Astrocyte of the spinal cord (primary cell): ENCODE measurements around the gene GDF10.

ENCODE experiments used
- DNase-seq: peaks from one replicate; pipeline ENCODE4 v3.0.0; 2011; ENCODE audit warnings: low read depth, low spot score
- H3K4me3 ChIP-seq: 2 replicates; pipeline ENCODE4 v1.5.1; 2011; ENCODE audit warnings: low read depth, mild to moderate bottlenecking, low read length, moderate library complexity
- CTCF ChIP-seq: IDR thresholded peaks from 2 replicates; pipeline ENCODE4 v1.5.1; 2012; ENCODE audit warnings: low read depth, mild to moderate bottlenecking, low read length, inconsistent platforms
- in situ Hi-C: cut with HindIII; loops from 2 replicates; pipeline ENCODE4 v1.10.0; 2017; ENCODE audit warnings: low sequenced_read_pairs

GDF10 gene

GRCh38 chr10:47326306-47326926 is 26.4 kb downstream of the GDF10 start:
- H3K4me3 ChIP-seq, result no peak overlapping the region
- TF ChIP-seq CTCF, result no peak
- no peak for DNase-seq
- in situ Hi-C loops, result no loop called here

GRCh38 chr10:47326927-47327330 is 26.9 kb downstream of the GDF10 start:
- in situ Hi-C loops, result no loop called here
- TF ChIP-seq CTCF, result no peak

GRCh38 chr10:47329855-47330254 is 29.9 kb downstream of the GDF10 start:
- H3K4me3 ChIP-seq, result no peak overlapping the region
- in situ Hi-C loops, result no loop called here
- TF ChIP-seq CTCF, result no peak
- no peak for DNase-seq

More at GRCh38 chr10:47326927-47327330, 26.9 kb downstream of the GDF10 start:
- no peak for DNase-seq
- H3K4me3 ChIP-seq, result no peak overlapping the region

GRCh38 chr10:47330366-47330765 is 30.4 kb downstream of the GDF10 start:
- in situ Hi-C loops, result no loop called here
- H3K4me3 ChIP-seq, result no peak overlapping the region
- no peak for TF ChIP-seq CTCF
- no peak for DNase-seq

GRCh38 chr10:47330804-47331203 is 30.8 kb downstream of the GDF10 start:
- DNase-seq, result no peak
- H3K4me3 ChIP-seq, result no peak overlapping the region
- TF ChIP-seq CTCF, result no peak
- in situ Hi-C loops, result no loop called here

GRCh38 chr10:47331491-47331890 is 31.5 kb downstream of the GDF10 start:
- DNase-seq, result no peak
- in situ Hi-C loops, result no loop called here
- TF ChIP-seq CTCF, result no peak
- no peak overlapping the region for H3K4me3 ChIP-seq
